GM21576 (cell line): ENCODE measurements around the gene CDH24.

ENCODE experiments used
- ATAC-seq: cut with Tn5 transposase; IDR thresholded peaks from one replicate; pipeline ENCODE4 v1.9.1; 2021; ENCODE audit warnings: mild to moderate bottlenecking, moderate library complexity; ENCODE audit not compliant: unreplicated experiment

The CDH24 gene

DNA sequence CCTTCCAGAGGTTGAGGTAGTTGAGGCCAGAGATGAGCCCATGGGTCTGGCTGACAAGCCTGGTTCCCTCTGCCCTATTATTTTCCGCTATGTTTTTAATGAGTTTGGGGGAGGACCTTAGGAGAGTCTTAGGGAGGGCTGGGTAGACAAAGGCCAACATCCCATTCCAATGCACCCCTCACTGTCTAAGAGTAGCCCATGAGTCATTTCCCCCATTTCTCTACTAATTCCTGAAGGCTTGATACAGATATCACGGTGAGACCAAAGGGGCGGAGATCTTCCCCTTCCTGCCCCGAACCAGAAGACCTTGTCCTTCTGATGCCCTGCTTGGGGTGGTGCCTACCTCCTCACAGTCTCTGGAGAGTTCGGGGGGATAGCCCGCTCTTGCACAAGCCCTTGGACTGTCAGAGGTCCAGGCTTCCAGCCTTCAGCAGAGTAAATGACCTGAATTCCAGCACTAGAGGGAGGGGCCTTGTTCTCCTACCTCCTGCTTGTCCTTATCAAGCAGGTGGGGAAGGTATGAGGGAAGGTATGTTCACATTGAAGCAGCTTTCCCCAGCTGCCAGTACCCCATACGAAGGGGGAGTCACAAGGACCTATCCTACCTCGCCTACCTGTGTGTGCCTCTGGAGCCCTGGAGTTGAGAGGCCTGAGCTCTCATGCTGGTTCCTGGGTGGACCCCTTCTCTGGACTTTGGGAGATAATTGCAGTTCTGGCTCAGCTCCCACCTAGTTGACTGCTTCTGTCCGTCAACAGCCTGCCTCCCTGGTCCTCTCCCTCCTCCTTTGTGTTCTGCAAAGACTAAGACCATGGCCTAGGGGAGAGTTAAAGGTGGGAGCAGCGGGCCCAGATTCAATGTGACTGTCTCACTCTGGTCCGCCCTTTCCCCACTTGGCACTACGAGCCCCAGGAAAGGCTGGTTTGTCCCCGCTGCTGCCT lies 11.6 kb downstream of the CDH24 start:
- no peak for ATAC-seq

DNA sequence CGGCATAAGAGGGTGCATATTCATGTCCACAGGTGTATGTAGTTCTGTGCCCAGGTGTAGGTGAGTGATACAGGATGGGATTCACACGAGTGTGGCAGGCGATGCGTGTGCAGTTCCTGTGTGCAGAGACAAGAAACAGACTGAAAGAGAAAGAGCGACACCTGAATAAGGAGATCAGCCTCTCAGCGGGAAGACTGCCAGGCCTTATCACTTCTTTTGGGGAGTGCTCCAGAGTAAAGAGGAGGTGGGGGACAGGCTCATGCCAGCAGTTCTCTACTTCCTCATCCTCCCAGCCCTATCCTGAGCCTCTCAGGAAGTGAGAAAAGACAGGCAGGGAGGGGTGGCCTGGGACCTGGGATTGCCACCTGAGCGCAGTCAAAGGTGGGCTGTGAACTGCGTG lies 12.5 kb downstream of the CDH24 start:
- ATAC-seq, result no peak

DNA sequence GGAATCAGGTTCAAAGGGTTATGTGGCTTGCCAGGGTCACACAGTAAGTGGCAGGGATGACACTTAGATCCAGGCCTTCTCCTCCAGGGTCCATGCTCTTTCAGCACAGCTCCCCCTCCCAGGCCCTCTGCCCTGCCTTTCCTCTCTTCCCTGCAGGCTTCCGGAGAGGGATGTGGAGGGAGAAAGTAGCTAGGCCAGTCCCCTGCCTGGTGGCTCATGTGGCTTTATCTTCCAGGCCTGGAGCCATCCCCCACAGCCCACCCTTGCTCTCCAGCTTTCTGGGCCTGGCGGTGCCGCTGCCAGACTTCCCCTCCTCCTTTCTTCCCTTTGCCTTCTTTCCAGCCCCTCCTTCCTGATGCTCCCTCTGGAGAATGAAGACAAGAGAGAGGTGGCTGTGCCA lies 13.6 kb downstream of the CDH24 start:
- no peak for ATAC-seq

DNA sequence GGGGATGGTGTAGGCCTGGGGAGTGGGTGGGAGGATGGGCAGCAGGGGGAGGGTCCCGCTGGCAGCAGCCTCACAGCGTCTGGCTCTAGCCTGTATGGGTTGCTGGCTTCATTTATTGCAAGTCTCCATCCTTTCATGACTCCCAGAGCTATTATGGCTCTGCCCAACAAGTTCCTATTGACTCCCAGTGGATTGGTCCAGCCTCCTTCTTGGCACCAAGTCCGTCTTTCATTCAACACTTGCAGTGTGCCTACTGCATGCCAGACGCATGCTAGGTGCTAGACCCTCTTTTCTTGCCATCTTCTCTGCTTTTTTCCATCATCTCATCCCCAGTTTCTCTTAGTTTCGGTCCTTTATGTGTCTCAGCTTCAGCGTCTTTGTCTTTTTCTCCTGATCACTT lies 14.2 kb downstream of the CDH24 start:
- ATAC-seq, result no peak

DNA sequence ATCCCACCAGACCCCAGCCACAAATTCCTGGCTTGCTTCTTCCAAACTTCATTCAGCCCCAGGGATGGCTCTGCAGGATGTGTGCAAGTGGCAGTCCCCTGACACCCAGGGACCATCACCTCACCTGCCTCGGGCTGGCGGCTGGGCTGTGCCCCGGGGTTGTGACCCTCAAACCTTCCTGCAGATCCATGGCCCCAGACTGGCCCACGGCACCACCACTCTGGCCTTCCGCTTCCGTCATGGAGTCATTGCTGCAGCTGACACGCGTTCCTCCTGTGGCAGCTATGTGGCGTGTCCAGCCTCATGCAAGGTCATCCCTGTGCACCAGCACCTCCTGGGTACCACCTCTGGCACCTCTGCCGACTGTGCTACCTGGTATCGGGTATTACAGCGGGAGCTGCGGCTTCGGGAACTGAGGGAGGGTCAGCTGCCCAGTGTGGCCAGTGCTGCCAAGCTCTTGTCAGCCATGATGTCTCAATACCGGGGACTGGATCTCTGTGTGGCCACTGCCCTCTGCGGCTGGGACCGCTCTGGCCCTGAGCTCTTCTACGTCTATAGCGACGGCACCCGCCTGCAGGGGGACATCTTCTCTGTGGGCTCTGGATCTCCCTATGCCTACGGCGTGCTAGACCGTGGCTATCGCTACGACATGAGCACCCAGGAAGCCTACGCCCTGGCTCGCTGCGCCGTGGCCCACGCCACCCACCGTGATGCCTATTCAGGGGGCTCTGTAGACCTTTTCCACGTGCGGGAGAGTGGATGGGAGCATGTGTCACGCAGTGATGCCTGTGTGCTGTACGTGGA lies 15.0 kb downstream of the CDH24 start, which contains the start of gene PSMB11:
PSMB11 (plus strand) TSS at position 51 of the 804 bp plus-strand sequence; CDS start at position 65, 14 bp downstream.
- no peak for ATAC-seq

DNA sequence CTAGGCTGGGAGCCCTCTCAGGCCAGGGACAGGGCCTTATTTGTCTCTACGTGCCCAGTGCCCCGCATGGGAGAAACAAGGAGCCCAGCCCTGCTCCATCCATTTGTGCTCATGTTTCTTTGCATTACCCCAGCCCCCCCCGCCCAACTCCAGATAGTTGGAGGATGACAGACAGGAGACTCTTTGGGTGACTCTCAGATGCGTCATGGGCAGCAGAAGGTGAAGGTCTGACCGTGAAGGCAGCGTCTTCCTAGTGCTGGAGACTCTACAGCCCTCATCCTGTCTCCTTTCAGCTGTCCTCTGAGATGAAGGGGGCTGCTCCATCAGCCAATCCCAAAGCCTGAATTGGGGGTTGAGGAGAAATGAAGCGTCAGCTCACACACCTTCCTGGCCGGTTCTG lies 15.6 kb downstream of the CDH24 start:
- ATAC-seq, result no peak

DNA sequence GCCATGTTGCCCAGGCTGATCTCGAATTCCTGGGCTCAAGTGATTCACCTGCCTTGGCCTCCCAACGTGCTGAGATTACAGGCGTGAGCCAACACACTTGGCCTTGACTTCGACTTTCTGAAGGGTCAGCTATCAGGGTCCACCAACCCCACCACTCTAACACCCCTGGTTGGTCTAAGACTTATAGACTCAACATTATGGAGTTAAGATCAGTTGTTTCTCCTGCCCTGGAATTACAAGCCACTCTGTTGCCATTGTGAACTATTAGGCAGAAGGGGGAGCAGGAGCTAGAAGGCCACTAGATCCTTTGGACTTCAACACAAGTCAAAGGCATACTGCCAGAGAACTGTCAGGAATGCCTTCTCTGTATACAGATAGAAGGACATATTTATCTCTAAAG lies 17.2 kb downstream of the CDH24 start:
- no peak for ATAC-seq

DNA sequence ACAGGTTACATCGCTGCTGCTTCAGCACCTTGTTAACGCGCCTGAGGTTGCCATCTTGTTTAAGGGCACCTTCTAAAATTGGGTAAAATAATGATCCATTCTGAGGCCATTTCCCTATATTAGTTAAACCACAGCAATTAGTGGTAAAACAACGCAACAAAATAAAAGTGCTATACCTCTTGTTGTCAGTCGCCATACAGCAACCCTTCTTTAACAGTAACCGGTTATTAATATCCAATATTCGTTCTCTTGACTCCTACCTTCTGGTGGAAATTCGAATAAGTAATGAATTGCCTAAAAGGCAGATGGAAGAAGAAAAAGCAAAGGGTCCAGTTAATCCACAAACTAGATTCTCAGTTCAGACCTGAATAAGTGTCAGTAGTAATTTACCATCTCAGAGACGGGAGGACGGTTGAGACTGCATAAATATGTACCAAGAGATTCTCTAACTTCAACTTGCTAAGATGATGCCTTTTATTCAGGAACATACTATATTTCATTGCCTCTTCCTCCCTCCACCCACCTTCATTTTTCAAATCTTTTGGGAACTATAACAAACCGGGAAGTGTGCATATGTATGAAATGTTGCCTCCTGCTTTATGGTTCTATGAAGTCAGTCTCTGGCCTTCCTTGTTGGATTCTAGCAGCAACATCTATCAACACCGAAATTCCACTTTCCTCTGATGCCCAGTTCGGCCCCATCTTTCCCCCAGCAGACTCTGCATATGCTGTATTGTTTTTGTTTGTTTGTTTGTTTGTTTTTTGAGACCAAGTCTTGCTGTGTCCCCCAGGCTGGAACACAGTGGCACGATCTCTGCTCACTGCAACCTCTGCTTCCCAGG lies 21.8 kb downstream of the CDH24 start:
- no peak for ATAC-seq

DNA sequence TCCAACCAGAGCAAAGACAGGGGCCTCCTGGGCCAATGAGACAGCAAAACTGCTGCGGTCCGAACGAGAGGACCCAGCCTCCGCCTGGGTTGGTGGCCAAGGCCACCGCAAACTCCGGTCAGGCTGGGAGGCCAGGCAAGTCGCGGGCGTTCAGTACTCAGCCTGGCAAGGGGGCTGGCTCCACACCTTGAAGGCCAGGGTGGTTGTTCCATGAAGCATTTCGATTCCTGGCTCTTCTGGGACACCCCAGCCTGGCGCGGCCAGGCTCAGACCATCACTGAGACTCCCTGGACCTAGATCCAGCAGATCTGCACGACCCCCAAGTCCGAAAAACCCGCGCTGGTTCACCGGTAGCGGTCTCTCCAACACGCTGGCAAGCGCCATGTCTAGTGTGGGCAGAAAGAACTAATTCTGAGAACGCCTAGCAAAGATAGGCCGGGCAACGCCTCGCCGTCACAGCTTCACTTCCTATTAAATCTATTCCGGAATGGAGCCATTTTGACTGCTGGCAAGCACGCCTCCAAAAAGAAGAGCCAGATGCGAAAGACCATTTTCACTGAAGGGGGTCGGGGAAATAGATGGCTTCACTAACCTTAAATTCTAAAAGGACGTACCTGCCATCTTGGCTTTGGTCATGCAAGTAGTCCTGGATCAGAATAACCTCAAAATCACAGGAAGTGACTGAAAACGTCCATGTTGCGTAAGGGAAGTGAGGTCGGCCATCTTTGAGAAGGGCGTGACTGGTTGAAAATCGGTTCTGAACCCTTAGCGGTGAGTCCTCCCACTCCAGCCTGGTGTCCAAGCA lies 22.6 kb downstream of the CDH24 start, which contains the start of gene PSMB5:
PSMB5 (minus strand) TSS at position 403 of the 805 bp plus-strand sequence; CDS start at position 384, 19 bp downstream.
- peak; percentile 92 for ATAC-seq

DNA sequence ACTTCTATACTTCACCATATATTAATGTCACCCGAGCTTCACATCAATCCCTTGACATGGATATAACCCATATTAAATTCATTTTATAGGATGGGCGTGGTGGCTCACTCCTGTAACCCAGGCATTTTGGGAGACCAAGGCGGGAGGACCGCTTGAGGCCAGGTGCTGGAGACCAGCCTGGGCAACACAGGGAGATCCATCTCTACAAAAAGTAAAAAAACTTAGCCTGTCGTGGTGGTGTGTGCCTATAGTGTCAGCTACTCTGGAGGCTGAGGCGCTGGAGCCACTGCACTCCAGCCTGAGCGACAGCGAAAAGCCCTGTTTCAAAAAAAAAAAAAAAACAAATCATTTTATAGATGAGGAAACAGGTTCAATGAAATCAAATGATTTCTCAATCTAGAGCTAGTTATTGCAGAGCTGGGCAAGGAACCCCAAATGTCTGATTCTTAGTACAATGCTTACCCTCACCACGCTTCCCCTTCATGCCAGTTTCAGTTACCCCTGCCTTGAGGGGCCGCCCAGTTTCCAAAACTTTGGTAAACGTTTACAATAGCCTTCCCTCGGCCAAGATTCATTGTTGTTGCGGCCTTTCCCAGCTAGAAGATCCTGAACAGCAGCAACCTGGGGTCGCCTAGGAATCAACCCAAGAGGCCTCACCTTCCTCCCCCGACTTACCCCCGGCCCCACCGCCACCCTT lies 23.4 kb downstream of the CDH24 start:
- ATAC-seq, result no peak

DNA sequence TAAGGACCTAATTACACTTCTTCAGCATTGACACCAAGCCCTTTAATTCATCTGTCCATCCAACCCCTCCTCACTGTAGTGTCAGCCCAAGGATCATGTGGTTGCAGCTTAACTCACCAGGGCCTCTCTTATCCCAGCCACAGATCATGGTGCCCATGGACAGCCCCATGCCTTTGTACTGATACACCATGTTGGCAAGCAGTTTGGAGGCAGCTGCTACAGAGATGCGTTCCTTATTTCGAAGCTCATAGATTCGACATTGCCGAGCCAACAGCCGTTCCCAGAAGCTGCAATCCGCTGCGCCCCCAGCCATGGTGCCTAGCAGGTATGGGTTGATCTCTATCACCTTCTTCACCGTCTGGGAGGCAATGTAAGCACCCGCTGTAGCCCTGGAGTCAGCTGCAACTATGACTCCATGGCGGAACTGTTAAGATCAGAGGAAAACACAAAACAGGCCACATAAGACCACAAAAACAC lies 24.0 kb downstream of the CDH24 start:
- ATAC-seq, result no peak

DNA sequence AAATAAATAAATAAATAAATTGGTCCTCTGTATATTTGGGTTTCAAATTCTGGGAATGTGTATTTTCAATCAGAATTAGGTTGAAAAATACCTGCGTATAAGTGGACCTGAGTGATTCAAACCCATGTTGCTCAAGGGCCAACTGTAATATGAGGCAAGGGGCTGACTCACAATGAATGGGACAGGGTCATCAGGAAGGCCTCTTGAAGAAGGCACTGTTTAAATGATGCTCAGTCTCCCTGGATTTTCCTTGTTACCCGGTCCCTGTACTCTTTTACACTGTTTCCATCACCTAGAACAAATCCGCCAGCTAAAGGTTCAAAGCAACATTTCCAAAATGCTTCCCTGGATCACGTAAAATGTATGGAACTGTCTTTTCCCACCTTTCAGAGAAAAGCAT lies 26.4 kb downstream of the CDH24 start:
- ATAC-seq, result no peak

DNA sequence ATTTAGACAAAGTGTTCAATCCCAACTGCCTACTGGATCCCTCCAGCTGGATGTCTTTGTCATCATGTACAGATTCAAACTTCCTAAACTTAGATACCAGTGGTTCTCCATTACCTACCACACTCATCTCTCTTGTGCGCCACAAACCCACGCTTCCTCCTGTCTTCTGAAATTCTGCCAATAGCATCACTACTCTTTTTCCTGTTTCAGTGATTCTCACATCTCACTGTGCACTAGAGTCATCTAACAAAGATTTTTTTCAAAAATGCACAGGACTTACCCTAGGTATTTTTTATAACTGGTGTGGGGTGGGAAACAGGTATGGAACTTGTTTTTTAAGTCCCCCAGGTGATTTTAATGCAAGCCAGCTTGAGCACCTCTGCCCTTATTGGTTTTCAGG lies 28.5 kb downstream of the CDH24 start:
- ATAC-seq, result no peak

DNA sequence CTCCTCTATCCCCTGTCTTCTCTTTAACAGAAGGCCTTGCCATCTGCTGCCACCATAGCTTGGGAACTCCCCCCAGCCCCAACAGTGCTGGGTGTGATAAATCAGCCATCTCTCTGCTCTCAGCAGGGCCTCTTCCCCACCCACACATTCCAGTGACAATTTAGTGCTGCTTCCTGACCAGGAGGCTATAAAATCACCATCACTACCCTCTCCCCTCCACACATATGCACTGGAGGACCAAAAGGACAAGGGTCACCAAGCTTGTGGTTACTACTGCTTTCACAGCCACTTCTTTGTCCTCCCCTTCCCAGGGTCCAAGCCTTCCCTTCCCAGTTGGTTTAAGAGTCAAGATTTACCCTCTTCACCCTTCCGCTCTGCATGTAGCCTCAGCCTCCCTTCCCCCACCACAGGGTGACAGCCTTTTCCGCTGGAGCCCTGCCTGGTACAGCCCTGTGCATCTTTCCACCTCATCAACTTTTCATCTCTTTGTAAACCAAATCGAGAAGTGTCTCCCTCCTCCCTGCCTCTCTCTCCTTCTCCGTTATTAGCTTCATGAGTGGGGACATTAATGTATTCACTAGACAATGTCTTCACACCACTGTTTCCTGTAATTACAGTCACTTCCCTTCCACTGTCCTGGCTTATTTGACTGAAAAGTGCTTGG lies 32.0 kb downstream of the CDH24 start:
- no peak for ATAC-seq

DNA sequence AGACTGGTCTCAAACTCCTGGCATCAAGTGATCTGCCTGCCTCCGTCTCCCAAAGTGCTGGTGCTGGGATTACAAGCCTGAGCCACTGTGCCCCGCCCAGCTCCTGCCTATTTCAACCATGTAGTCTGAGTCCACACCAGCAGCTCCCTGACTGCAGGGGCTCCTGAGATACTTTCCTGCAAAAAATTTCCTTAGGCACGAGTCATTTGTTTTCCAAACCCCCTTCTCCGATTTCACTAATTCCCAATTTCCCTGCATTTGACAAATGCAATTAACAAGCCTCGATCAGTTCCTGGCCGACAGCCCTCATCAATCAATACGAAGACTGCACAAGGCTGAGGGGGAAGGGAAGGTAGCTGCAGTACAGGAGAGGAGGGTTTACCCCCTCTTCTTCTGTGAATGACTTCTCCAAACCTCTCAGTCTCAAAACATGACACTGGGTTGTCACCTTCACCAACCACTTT lies 32.7 kb downstream of the CDH24 start:
- ATAC-seq, result no peak

DNA sequence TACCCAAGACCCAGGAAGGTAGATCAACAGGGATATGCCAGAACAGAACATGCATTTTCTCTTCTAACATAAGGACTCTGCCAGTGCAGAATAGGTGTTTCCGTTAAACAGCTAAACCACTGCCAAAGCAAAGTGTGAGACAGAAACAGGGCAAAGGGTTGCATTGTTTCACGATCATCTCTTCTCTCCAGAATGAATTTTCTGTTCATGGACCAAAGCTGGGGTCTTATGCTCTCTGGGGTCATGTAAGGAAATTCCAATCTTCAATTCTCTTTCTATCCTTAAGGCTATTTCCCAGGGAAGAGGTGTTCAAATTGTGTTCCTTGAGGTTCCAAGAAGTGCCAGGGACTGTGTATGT lies 33.5 kb downstream of the CDH24 start:
- ATAC-seq, result no peak

DNA sequence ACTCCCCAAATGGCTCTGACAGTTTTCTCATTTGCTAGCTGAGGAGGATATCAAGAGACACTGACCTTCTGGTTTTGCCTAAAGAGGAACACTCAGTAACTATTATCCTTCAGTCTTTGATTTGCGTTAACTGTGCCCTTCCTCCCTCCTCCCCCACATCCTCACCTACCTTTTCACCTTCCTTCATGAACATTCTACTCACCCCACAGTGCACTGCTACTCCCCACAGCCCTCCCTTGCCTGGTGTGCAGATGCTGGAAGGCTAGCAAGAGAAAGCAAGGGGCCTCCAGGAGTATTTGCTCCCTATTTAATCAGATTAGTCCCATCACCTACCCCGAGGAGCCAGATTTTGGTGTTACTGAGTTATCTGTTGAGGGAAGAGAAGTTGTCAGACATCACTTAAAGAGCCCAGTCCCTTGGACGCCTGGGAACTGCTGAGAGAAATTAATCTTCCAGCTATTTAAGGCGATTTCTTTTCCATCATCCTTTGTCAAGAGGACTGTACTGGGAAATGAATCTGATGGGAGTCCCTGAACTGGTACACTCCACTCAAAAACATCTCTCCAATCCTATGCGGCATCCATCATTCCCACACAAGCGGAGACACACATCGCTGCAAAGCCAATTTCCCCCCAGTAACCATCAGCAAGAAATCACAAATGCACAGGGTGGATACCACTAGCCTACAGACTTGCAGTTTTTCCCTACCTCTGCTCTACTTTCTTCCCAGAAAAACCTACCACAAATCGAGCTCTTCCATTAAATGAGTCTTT lies 34.1 kb downstream of the CDH24 start:
- ATAC-seq, result no peak

DNA sequence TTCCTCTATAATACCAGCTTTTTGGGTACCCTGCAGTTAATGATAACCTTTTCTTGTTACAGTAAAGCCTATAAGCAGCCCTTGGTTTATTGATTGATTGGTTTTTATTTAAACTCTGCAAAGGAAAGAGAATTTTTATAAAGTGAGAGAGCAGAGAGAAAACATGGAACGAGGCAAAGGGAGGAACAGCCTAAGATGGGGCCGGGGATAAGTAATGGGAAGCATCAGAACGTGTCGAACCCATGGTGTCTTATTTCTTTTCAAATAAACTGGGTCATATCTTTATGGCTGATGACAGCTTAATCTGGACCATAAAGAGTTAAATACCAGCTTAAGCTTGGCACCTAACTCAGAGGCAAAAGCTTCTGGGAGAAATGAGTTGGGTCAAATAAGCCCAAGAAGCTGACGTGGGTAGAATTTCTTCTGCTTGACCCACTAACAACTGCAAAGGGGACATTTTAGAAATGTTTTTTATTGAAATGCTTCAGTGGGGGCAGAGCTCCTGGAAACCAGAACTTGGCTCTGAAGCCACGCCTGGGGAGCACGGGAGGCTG lies 35.4 kb downstream of the CDH24 start:
- ATAC-seq, result no peak
